Prostate gland (tissue), 2 donors: ENCODE data around the gene SRRM4. TPM values are rescaled to one million over a fixed set of nuclear protein-coding genes. Genes with fewer than 3 reads are reported as not detected.

Source experiments
- DNase-seq: peaks from one replicate; pipeline ENCODE4 v3.0.0-alpha.2; 2019; ENCODE audit warnings: low spot score
- H3K27ac ChIP-seq, 2 donors: fragments of 200-600 bp; sonication (generic); 2 replicates each; pipeline ENCODE4 v1.5.1; 2017 to 2019
- H3K27me3 ChIP-seq: fragments of 200-600 bp; sonication (generic); replicated peaks from 2 replicates; pipeline ENCODE4 v1.5.1; 2019; ENCODE audit not compliant: insufficient read depth
- H3K36me3 ChIP-seq, 2 donors: fragments of 200-600 bp; sonication (generic); 1 replicate in 1 of 2; 2 replicates in 1 of 2; pipeline versions ENCODE4 v1.5.1 to v1.8.1; 2017 to 2019
- H3K4me1 ChIP-seq: fragments of 200-600 bp; sonication (generic); replicated peaks from 2 replicates; pipeline ENCODE4 v1.5.1; 2019
- H3K4me3 ChIP-seq, 2 donors: fragments of 200-600 bp; sonication (generic); 2 replicates each; pipeline ENCODE4 v1.5.1; 2017 to 2019
- H3K9me3 ChIP-seq: fragments of 200-600 bp; sonication (generic); 2 replicates; pipeline ENCODE4 v1.5.1; 2017
- CTCF ChIP-seq, 4 experiments: fragments of 200-600 bp in 2 of 4; fragments of 450-650 bp in 2 of 4; sonication (generic) in 2 of 4; IDR thresholded peaks; 1 replicate in 3 of 4; 2 replicates in 1 of 4; pipeline ENCODE4 v1.5.1; 2016 to 2019; ENCODE audit warnings: antibody characterized with exemption in 4 of 4, mild to moderate bottlenecking in 2 of 4, moderate library complexity in 2 of 4
- POLR2A ChIP-seq: fragments of 450-650 bp; IDR thresholded peaks from one replicate; pipeline ENCODE4 v1.6.1; 2016; ENCODE audit warnings: antibody characterized with exemption, mild to moderate bottlenecking
- POLR2AphosphoS5 ChIP-seq: sonication (generic); formaldehyde crosslinking; IDR thresholded peaks from one replicate; pipeline ENCODE4 v1.6.1; 2017; ENCODE audit warnings: antibody characterized with exemption
- WGBS: methylation state at CpG from one replicate; pipeline ENCODE4 v1.1.5; 2018; 5-methylcytosine and 5-hydroxymethylcytosine counted together
- intact Hi-C: fragments of 100-400 bp; cut with DNase I; formaldehyde crosslinking; loops from one replicate; pipeline ENCODE4 v1.14.2; 2022
- total RNA-seq, 2 donors: library from RNA; depleted of rRNA; stranded (reverse); fragments of >200 nt; gene quantifications; one replicate each; pipeline ENCODE4 v1.1.0, GENCODE V29; 2016

Gene SRRM4
- total RNA-seq, 2 donors from 2014 or later: 0.05 to 0.11 TPM

- no peaks in the 10 kb centered on the region for H3K9me3 ChIP-seq
- H3K36me3 ChIP-seq: no peaks in the 10 kb centered on the region
- no peak for DNase-seq
- TF ChIP-seq POLR2AphosphoS5 (no peak), CTCF (IDR thresholded peaks at IDR 0.05) (no peak), POLR2A (no peak)
- H3K4me1 ChIP-seq: no peaks in the 10 kb centered on the region
- no peak overlapping the region for H3K4me3 ChIP-seq
- 71% methylated on average over 5 of the region's 5 CpGs for WGBS
- intact Hi-C loops: no loop called here
- H3K27ac ChIP-seq: no peak overlapping the region
- H3K27me3 ChIP-seq: peaks cover 2% of the 10 kb centered on the region
Measured at GRCh38 chr12:119122047-119122446, 140.7 kb downstream of the SRRM4 start.

- 34% methylated on average over 4 of the region's 4 CpGs for WGBS
- Histone ChIP-seq H3K4me1 (no peaks in the 10 kb centered on the region), H3K27me3 (peaks cover 2% of the 10 kb centered on the region), H3K4me3 (no peak overlapping the region), H3K36me3 (no peaks in the 10 kb centered on the region), H3K9me3 (no peaks in the 10 kb centered on the region), H3K27ac (no peak overlapping the region)
- DNase-seq: no peak
- no peak for TF ChIP-seq POLR2A
- intact Hi-C loops: no loop called here
Measured at GRCh38 chr12:119122751-119123150, 141.4 kb downstream of the SRRM4 start.

- Histone ChIP-seq H3K9me3 (no peaks in the 10 kb centered on the region), H3K27me3 (peaks cover 2% of the 10 kb centered on the region), H3K4me3 (no peak overlapping the region), H3K4me1 (no peaks in the 10 kb centered on the region), H3K27ac (no peak overlapping the region), H3K36me3 (no peaks in the 10 kb centered on the region)
- TF ChIP-seq POLR2A: no peak
- no peak for TF ChIP-seq CTCF (IDR thresholded peaks at IDR 0.05)
- TF ChIP-seq POLR2AphosphoS5: no peak
- no peak for DNase-seq
- intact Hi-C loops: no loop called here
- WGBS: 66% methylated on average over 3 of the region's 3 CpGs
Measured at GRCh38 chr12:119128527-119128926, 147.2 kb downstream of the SRRM4 start.

GRCh38 chr12:119129827-119130434, 148.6 kb downstream of the SRRM4 start:
- Histone ChIP-seq H3K27ac (no peak overlapping the region), H3K4me1 (no peaks in the 10 kb centered on the region), H3K9me3 (no peaks in the 10 kb centered on the region), H3K4me3 (no peak overlapping the region), H3K36me3 (no peaks in the 10 kb centered on the region), H3K27me3 (no peaks in the 10 kb centered on the region)
- intact Hi-C loops: no loop called here
- no peak for DNase-seq
- TF ChIP-seq POLR2A: no peak
- TF ChIP-seq POLR2AphosphoS5: no peak
- TF ChIP-seq CTCF (IDR thresholded peaks at IDR 0.05): no peak
- 90% methylated on average over 3 of the region's 3 CpGs for WGBS

GRCh38 chr12:119130523-119130922, 149.2 kb downstream of the SRRM4 start:
- 94% methylated on average over 10 of the region's 10 CpGs for WGBS
- Histone ChIP-seq H3K36me3 (no peaks in the 10 kb centered on the region), H3K4me1 (no peaks in the 10 kb centered on the region), H3K27ac (no peak overlapping the region), H3K4me3 (no peak overlapping the region), H3K27me3 (no peaks in the 10 kb centered on the region), H3K9me3 (no peaks in the 10 kb centered on the region)
- intact Hi-C loops: no loop called here
- no peak for DNase-seq
- TF ChIP-seq POLR2AphosphoS5 (no peak), CTCF (IDR thresholded peaks at IDR 0.05) (no peak), POLR2A (no peak)
